HEK293T (cell line): Measurements from ENCODE around the gene TEX9.
"Not testable (repeated sequence)": the region's sequence is repeated elsewhere in the genome, so short reads cannot be mapped to it uniquely, and the experiment has no call there.

Experiments used
- CTCF ChIA-PET: fragments of 350-600 bp; formaldehyde crosslinking; extraction: SDS; loops from one replicate; lab custom pipeline; 2021; ENCODE audit warnings: antibody characterized with exemption, inconsistent platforms; lab: Yijun Ruan, JAX
- POLR2A ChIA-PET: fragments of 350-600 bp; formaldehyde crosslinking; extraction: SDS; loops from one replicate; lab custom pipeline; 2020; ENCODE audit warnings: antibody characterized with exemption, inconsistent platforms; lab: Yijun Ruan, JAX
- DNase-seq: peaks from one replicate; pipeline ENCODE4 v3.0.0; 2012; ENCODE audit warnings: mixed read lengths; ENCODE audit errors: extremely low spot score
- ARNT ChIP-seq: fragments of 450-650 bp; IDR thresholded peaks from 2 replicates; pipeline ENCODE4 v1.6.1; 2017; ENCODE audit warnings: mild to moderate bottlenecking
- BHLHE40 ChIP-seq: fragments of 450-650 bp; IDR thresholded peaks from 2 replicates; pipeline ENCODE4 v1.6.1; 2016; ENCODE audit warnings: mild to moderate bottlenecking, moderate library complexity, borderline replicate concordance
- CTBP1 ChIP-seq: fragments of 450-650 bp; IDR thresholded peaks from 2 replicates; pipeline ENCODE4 v1.6.1; 2016; ENCODE audit warnings: borderline replicate concordance
- ELF4 ChIP-seq: fragments of 450-650 bp; IDR thresholded peaks from 2 replicates; pipeline ENCODE4 v1.6.1; 2017; ENCODE audit warnings: antibody characterized with exemption
- FOXA1 ChIP-seq: fragments of 450-650 bp; IDR thresholded peaks from 2 replicates; pipeline ENCODE4 v1.6.1; 2016; ENCODE audit warnings: mild to moderate bottlenecking
- FOXK2 ChIP-seq: fragments of 450-650 bp; IDR thresholded peaks from 2 replicates; pipeline ENCODE4 v1.6.1; 2016; ENCODE audit warnings: mild to moderate bottlenecking
- FOXM1 ChIP-seq: fragments of 450-650 bp; IDR thresholded peaks from 2 replicates; pipeline ENCODE4 v1.6.1; 2017; ENCODE audit warnings: mild to moderate bottlenecking, borderline replicate concordance
- HDGF ChIP-seq: fragments of 450-650 bp; IDR thresholded peaks from 2 replicates; pipeline ENCODE4 v1.6.1; 2017; ENCODE audit warnings: antibody characterized with exemption, borderline replicate concordance
- L3MBTL2 ChIP-seq: fragments of 450-650 bp; conservative IDR thresholded peaks from 2 replicates; pipeline ENCODE4 v1.6.1; 2016; ENCODE audit warnings: mild to moderate bottlenecking
- LEF1 ChIP-seq: fragments of 450-650 bp; IDR thresholded peaks from 2 replicates; pipeline ENCODE4 v1.6.1; 2017; ENCODE audit warnings: mild to moderate bottlenecking, borderline replicate concordance
- NFRKB ChIP-seq: fragments of 450-650 bp; IDR thresholded peaks from 2 replicates; pipeline ENCODE4 v1.6.1; 2016; ENCODE audit warnings: mild to moderate bottlenecking, moderate library complexity
- PKNOX1 ChIP-seq: fragments of 450-650 bp; IDR thresholded peaks from 2 replicates; pipeline ENCODE4 v1.6.1; 2016
- SP1 ChIP-seq: fragments of 450-650 bp; IDR thresholded peaks from 2 replicates; pipeline ENCODE4 v1.6.1; 2017
- SUZ12 ChIP-seq: fragments of 450-650 bp; IDR thresholded peaks from 2 replicates; pipeline ENCODE4 v1.6.1; 2016; ENCODE audit warnings: mild to moderate bottlenecking
- TARDBP ChIP-seq: fragments of 450-650 bp; IDR thresholded peaks from 2 replicates; pipeline ENCODE4 v1.6.1; 2016
- ZNF384 ChIP-seq: fragments of 450-650 bp; IDR thresholded peaks from 2 replicates; pipeline ENCODE4 v1.6.1; 2016

TEX9 gene

GRCh38 chr15:56356616-56357015, 8.6 kb upstream of the TEX9 start:
- CTCF ChIA-PET: no interaction called here
- POLR2A ChIA-PET: no interaction called here
- TF ChIP-seq PKNOX1 (no peak), ARNT (no peak), SUZ12 (no peak), ELF4 (no peak), HDGF (no peak)
- no peak for DNase-seq

GRCh38 chr15:56358604-56359003, 6.6 kb upstream of the TEX9 start:
- POLR2A ChIA-PET: no interaction called here
- no peak for TF ChIP-seq SP1
- no peak for TF ChIP-seq FOXA1
- TF ChIP-seq ELF4: no peak
- TF ChIP-seq LEF1: no peak
- TF ChIP-seq ARNT: no peak
- no peak for TF ChIP-seq CTBP1
- TF ChIP-seq SUZ12: no peak
- TF ChIP-seq FOXM1: no peak
- no peak for TF ChIP-seq PKNOX1
- TF ChIP-seq TARDBP: no peak
- TF ChIP-seq NFRKB: no peak
- no peak for TF ChIP-seq ZNF384

GRCh38 chr15:56361987-56362386, 3.2 kb upstream of the TEX9 start:
- ChIA-PET POLR2A (interaction anchor here (1.1 kb wide), 1 partner anchor 10 kb away, joined by 3 read pairs; no protein-coding TSS in a partner anchor), CTCF (no interaction called here)
- no peak for DNase-seq
- no peak for TF ChIP-seq LEF1
- TF ChIP-seq BHLHE40: no peak
- TF ChIP-seq SUZ12: no peak
- no peak for TF ChIP-seq ARNT
- TF ChIP-seq SP1: no peak

More at GRCh38 chr15:56358604-56359003, 6.6 kb upstream of the TEX9 start:
- no peak for DNase-seq
- CTCF ChIA-PET: no interaction called here

- CTCF ChIA-PET: no interaction called here
- DNase-seq: no peak
- no peak for TF ChIP-seq ZNF384
- no peak for TF ChIP-seq ELF4
- no peak for TF ChIP-seq FOXM1
- TF ChIP-seq ARNT: no peak
- no peak for TF ChIP-seq LEF1
- TF ChIP-seq CTBP1: no peak
- TF ChIP-seq SUZ12: no peak
- no peak for TF ChIP-seq SP1
- TF ChIP-seq L3MBTL2: no peak
- no peak for TF ChIP-seq FOXK2
- no peak for TF ChIP-seq BHLHE40
- TF ChIP-seq FOXA1: no peak
- TF ChIP-seq PKNOX1: no peak
- no peak for TF ChIP-seq HDGF
- no peak for TF ChIP-seq NFRKB
- no peak for TF ChIP-seq TARDBP
- POLR2A ChIA-PET: no interaction called here
Measured at GRCh38 chr15:56366211-56366610, 985 bp downstream of the TEX9 start.

GRCh38 chr15:56367156-56367555, 1.9 kb downstream of the TEX9 start:
- POLR2A ChIA-PET: no interaction called here
- no peak for DNase-seq
- CTCF ChIA-PET: no interaction called here
- TF ChIP-seq LEF1: no peak
- TF ChIP-seq ZNF384: no peak
- no peak for TF ChIP-seq ELF4
- TF ChIP-seq SP1: no peak
- TF ChIP-seq L3MBTL2: no peak
- TF ChIP-seq TARDBP: no peak

- no peak for DNase-seq
- TF ChIP-seq CTBP1: no peak
- no peak for TF ChIP-seq HDGF
- TF ChIP-seq ARNT: no peak
- TF ChIP-seq LEF1: no peak
- TF ChIP-seq ZNF384: no peak
- TF ChIP-seq FOXM1: no peak
- no peak for TF ChIP-seq SP1
- TF ChIP-seq SUZ12: no peak
- ChIA-PET CTCF (interaction anchor here (0.9 kb wide), 1 partner anchor 123 kb away, joined by 4 read pairs; no protein-coding TSS in a partner anchor), POLR2A (no interaction called here)
Measured at GRCh38 chr15:56369234-56369633, 4.0 kb downstream of the TEX9 start.

GRCh38 chr15:56371495-56372147, 6.4 kb downstream of the TEX9 start:
- CTCF ChIA-PET: no interaction called here
- no peak for DNase-seq
- POLR2A ChIA-PET: interaction anchor here (1.6 kb wide), 1 partner anchor 10 kb away, joined by 3 read pairs; no protein-coding TSS in a partner anchor
- TF ChIP-seq SP1: no peak
- no peak for TF ChIP-seq ZNF384
- TF ChIP-seq FOXM1: no peak
- no peak for TF ChIP-seq HDGF
- TF ChIP-seq CTBP1: no peak
- no peak for TF ChIP-seq ELF4
- no peak for TF ChIP-seq TARDBP
- no peak for TF ChIP-seq PKNOX1
- no peak for TF ChIP-seq ARNT
- TF ChIP-seq FOXA1: no peak
- no peak for TF ChIP-seq NFRKB
- no peak for TF ChIP-seq BHLHE40
- no peak for TF ChIP-seq L3MBTL2
- no peak for TF ChIP-seq LEF1
- no peak for TF ChIP-seq FOXK2
- no peak for TF ChIP-seq SUZ12

GRCh38 chr15:56374693-56375092, 9.5 kb downstream of the TEX9 start:
- CTCF ChIA-PET, POLR2A ChIA-PET, DNase-seq: not testable (repeated sequence)

- CTCF ChIA-PET, DNase-seq, POLR2A ChIA-PET: not testable (repeated sequence)
Measured at GRCh38 chr15:56377822-56378221, 12.6 kb downstream of the TEX9 start.
